ENCODE results near the gene ZNF865.
A peak's percentile ranks its signal among the peaks of the same experiment; 100 is the strongest.

Gene ZNF865

DNA sequence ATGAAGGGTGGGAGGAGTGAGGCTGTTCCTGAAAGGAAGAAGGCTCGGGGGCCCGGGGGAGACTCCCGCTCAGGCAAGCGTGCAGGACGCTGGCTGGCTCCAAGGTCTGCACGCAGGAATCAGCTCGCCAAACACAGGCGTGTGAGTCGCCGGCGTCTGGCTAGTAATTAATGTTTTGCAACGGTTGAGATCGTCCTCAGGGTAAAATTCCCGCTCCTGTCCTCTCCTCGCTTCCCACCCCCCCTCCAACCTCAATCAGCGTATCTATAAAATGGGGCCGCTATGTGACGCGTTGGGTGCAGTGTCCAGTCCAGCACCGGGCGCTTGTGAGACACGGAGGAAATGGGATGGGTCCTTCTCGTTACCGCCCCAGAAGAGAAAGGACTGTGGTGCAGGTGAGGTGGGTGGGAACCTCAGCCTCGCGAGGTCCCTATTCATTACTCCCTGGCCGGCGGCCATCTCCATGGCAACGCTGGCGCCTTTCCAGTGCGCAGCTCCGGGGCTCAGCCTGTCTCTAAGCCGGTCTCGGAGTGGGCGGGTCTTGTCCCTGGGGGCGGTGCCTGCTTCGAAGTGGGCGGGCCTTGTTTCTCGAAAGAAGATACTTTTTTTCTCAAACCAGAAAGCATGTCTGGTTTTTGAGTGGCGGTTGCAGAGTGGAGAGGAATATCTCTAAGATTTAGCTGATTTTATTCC is 18.3 kb upstream of the ZNF865 start:
- peak; percentile 96 for DNase-seq (ENCODE audit: low spot score)

DNA sequence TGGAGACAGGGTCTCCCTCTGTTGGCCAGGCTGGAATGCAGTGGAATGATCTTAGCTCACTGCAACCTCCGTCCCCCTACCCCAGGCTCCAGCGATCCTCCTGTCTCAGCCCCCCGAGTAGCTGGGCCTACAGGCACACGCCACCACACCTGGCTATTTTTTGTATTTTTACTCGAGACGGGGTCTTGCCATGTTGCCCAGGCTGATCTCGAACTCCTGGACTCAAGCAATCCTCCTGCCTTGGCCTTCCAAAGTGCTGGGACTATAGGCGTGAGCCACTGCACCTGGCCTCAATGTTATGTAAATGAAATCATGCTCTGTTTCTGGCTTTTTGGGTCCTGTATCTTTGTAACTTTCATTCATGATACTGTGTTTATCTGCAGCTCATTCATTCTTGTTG is 16.7 kb upstream of the ZNF865 start:
- DNase-seq (ENCODE audit: low spot score): no peak

DNA sequence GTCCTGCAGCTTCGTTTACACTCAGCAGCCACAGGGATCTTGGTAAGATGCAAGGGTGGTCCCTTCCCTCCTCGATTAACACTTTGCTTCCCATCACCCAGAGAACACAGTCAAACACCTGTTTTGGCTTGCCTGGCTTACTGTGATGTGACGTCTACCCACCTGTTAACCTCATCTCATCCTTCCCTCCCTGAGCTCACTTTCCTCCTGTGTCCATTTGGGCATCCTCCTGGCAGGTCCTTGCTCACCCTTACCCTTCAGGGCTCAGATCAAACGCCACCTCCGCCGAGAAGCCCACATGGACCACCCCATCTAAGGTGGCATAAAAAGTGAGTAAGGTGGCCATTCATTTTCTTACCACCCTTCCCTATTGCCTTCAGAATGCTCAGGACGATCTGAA is 15.3 kb upstream of the ZNF865 start:
- DNase-seq (ENCODE audit: low spot score): no peak

DNA sequence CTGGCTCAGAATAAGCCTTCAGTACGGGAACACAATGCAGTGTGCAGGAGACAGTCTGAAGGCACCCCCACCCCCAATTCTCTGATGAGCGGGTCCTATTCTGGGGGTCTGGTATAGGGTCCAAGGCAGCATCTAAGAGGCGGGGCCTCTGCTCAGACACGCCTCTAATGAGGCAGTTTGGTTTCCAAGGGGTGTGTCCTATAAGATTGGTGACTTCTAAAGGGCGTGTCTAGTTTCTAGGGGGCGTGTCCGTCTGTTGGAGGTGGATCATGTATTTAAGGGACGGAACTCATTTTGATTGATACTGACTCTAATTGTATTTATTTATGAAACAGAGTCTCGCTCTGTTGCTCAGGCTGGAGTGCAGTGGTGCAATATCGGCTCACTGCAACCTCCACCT is 14.8 kb upstream of the ZNF865 start:
- DNase-seq (ENCODE audit: low spot score): no peak

DNA sequence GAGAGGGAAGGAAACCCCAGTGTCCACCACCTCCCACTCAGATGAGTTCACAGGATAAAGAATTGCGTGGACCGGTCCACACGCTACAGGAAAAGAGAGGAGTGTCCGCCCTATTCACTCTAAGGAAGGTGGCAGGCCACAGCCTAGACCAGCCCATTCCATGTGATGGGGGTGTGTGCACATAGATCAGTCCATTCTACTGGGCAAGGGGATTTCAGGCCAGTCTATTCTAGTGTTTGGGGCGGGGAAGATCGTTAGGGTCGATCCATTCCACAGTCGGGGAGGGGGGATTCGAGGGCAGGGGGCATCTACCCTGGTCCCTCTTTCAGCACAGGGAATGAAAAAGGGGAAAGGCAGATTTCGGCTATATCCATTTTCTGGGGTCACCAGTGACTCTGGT is 13.9 kb upstream of the ZNF865 start:
- DNase-seq (ENCODE audit: low spot score): no peak

DNA sequence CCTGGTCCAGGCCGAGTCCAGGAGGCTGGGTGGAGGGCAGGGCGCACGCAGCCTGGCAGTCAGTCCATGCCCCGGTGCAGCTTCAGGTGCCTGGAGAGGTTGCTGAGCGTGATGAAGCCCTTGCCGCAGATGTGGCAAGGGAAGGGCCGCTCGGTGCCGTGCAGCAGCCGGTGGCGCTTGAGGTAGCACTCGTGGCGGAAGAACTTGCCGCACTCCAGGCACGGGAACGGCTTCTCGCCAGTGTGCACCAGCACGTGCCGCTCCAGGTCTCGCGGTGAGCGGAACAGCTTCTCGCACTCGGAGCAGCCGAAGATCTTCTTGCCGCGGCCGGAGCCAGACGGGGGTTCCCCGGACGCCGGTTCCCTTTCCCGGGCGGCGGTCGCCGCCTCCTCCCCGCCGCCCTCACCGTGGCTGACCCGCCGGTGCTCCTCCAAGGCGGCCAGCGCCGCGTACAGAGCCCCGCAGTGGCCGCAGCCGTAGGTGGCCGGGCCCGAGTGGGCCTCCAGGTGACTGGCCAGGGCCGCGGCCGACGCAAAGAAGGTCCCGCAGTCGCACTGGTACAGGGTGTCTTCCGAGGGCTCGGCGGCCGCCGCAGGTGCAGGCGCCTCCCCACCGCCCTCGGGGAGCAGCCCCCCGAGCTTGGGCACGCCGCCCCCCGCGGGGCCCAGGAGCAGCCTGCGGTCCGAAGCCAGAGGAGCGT is 12.9 kb upstream of the ZNF865 start:
- DNase-seq (ENCODE audit: low spot score): no peak

DNA sequence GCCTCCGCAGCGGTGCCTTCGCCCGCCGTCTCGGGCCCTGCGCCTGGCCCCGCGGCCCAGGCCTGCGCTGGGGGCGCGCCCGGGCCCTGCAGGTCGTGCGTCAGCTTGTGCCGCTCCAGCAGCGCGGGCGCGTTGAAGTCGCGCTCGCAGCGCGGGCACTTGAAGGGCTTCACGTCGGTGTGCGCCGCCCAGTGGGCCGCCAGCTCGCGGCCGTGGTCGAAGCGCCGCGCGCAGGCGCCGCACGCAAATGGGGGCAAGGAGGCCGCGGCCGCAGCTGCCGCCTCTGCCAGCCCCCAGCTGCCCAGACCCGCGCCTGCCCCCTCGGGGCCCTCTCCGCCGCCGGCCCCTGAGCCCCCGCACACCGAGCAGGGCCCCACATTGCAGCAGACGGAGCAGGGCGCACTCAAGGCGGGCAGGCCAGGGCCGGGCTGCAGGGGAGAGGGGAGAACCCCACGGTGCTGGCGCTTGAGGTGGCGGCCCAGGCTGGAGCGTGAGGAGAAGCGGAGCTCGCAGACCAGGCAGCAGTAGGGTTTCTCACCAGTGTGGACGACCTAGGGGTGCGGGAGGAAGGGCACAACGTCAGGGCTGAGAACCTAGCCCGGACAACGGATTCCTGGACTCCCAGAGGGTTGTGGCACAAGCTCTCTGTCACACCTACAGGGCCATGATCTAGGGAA is 12.2 kb upstream of the ZNF865 start:
- no peak for DNase-seq (ENCODE audit: low spot score)

DNA sequence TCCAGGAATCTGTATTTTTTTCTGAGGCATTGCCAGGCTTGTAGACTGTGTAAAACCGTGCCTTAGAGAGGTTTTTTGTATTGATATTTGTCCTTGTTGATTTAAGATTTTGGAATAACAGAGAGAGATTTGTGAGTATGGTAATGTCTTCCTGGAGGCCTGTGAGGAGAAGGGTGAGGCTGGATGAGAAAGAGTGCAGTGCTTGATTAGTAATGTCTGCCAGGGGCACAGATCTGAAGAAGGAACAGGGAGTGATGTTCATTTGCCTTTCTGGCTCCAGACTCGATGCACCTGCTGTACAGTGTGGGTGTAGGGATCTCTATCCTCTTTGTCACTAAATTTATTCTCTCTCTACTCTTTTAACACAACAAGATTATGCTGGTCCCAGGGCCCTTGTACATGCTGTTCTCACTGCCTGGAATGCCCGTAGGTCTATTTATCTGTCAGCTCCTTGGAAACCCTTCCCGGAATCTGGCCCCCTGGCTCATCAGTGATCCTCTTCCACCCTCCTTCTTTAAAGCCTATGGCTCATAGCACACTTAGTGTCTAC is 10.4 kb upstream of the ZNF865 start:
- no peak for DNase-seq (ENCODE audit: low spot score)

DNA sequence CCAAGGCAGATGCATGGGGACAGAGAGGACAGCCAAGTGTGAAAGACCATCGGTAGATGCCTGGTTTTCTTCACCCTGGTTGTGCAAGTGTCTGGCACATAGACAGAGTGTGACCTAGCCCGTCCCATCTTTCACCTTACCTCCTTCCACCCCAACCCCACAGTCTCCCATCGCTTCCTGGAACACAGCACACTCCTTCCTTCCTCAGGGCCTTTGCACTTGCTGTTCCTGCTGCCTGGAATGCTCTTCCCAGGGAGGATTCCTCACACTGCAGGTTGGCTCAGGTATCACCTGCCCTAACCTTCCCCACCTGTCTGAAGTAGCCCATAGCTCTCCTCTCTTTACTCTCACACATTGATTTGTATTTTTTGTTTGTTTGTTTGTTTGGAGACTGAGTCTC is 9.1 kb upstream of the ZNF865 start:
- DNase-seq (ENCODE audit: low spot score): no peak

DNA sequence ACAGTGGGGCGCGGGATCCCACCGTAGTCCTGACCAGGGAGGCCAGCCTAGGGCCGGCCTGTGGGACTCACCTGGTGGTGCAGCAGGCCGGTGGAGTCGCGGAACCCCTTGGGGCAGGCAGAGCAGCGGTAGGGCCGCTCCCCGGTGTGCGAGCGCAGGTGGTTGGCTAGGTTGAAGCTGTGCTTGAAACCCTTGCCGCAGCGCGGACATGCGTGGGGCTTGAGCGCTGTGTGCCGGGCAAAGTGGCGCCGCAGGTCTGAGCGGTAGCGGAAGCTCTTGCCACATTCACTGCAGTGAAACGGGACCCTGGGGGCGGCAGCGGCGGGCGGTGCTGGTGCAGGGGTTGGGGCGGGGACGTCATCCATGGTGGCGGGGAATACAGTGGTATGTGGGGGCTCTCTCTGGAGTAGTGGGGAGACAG is 7.9 kb upstream of the ZNF865 start:
- DNase-seq (ENCODE audit: low spot score): no peak

DNA sequence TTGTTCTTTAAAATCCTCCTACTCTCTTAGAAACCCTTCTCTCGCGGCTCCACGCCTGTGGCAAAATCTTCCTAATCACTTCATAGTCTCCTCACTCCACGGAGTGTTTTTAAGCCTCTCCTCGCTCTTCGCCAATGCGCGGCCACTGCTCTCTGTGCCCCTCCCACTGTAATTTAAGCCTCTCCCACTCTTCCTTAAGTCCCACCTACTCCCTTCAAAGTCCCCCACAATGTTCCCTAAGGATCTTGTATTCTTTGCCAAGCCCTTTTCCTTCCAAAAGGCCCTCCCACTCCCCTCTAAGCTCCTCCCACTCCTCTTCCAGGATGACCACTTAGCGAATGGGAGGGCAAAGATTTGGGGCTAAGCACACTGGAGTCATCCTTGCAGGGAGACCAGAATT is 7.4 kb upstream of the ZNF865 start:
- no peak for DNase-seq (ENCODE audit: low spot score)

DNA sequence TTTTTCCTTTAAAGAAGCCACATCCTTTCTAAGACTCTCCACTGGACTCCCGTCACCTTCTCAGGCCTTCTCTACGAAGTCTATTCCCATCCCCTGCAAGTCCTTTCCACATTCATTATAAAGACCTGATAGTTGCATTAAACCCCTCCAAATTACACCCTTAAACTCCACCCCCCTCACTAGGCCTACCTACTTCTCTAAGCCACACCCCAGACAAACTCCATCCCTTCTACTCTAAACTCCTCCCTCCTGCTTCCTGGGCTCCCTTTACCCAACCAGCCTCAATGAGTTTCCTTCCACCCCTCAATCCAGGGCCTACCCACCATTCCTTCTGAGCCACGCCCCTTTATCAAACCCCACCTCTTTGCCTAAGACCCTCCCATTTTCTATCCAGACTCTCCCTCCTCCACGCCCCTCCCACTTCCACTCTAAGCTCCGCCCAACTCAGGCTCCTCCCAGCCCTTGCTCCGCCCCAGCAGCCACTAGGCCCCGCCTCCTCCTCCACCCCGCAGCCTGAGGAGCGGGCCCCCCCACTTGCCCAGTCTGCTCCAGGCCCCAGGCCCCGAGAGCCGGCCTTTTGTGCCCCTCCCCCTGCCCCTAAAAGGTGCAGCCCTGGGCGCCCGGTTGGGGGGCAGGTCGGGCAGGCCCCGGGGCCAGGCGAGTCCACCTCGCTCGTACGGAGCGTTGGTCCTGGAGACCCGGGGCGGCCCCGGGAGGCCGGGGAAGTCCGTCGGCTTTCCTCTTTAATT is 6.6 kb upstream of the ZNF865 start:
- DNase-seq (ENCODE audit: low spot score): peak; percentile 93

DNA sequence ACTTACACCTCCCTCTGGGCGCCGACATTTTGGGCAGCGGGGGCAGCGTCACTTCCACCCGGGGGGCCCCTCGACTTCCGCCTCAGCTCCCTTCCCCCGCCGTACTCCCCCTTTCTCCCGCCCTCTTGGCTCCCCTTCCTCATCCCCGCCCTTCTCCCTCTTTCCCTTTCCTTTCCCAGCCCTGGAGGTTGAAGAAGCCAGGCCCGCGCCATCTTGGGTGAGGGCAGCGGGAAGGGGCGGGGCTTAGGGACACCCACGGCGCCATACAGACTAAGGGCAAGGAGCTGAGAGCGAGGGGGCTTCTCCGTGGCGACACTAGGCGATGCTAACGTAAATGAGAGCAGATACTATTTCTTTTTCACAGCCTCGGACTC is 6.0 kb upstream of the ZNF865 start, which contains the start of gene FIZ1:
TSS of gene FIZ1 (minus strand) at position 50 of the 374 bp plus-strand sequence. CDS start 1,652 bp downstream, outside the sequence.
- peak; percentile 94 for DNase-seq (ENCODE audit: low spot score)

DNA sequence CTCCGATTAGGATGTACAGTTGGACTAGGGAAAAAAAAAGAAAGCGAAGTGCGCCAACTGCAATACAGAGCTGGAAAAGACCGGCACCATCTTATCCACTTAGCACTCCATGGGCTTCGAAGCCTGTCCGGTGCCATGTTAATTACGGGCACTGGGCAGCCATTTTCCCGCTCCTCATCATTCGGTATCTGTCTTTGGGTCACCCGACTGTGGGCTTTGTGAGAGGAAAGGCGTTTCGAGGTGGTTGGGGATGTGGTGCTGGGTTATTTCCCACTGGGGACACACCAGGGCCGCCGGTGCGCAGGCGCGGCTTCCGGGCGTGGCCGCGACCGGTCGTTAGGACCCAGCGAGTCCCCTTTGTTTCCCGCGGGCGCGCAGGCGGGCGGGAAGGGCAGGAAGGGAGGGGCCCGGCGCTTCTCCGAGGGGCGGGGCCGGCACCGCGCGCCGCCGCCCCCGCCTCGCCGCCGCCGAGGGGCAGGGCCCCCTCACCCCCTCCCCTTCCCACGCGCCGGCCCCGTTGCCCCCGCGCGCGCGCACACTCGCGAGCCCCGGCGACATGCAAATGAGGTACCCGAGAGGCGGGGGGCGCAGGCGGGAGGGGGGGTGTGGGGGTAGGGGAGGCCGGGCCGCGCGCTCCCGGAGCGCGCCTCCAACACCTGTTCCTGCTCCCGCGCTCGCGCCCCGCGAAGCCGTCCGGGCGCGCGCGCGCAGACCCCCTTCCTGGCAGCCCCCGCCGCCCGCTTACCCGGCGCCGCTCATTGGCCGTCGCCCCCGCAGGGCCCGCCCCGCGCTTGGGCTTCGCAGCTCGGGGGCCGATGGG is 5.4 kb upstream of the ZNF865 start, which contains the start of gene ZNF524:
TSS of gene ZNF524 (plus strand) at position 447 of the 820 bp plus-strand sequence. CDS start 1,825 bp downstream, outside the sequence.
- DNase-seq (ENCODE audit: low spot score): peak; percentile 78

DNA sequence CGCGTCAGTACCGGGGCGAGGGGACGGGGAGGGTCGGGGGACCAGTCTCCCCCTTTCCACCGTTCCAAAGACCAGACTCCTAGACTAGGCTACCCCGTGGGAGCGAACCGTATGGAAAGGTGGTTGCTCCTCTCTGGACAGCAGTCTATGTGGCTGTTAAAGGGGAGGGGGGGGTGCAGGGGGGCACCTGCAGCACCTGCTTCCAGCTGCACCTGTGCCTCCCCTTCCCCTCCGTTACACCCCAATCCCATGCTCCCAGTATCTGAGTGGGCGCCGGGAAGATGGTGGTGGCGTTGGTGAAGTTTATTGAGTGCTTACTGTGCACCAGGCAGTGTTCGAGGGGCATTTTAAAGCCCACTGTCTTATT is 4.8 kb upstream of the ZNF865 start:
- DNase-seq (ENCODE audit: low spot score): no peak

DNA sequence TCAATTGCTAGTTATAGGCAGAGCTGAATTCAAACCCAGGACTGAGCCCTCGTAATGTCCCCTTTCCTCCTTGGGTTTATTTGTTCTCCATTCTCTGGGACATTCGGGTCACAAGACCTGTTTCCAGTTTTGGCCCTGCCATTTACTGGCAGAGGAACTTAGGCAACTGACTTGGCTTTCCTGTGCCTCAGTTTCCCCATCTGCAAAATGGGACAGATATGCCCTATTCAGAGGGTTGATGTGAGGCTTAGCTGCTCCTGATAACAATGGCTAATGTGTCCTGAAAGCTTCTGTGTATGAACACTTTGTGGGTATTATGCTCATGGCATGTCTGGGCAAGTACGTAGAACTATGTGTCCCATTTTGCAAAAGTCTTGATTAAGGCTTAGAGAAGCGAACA is 4.4 kb upstream of the ZNF865 start:
- DNase-seq (ENCODE audit: low spot score): no peak

DNA sequence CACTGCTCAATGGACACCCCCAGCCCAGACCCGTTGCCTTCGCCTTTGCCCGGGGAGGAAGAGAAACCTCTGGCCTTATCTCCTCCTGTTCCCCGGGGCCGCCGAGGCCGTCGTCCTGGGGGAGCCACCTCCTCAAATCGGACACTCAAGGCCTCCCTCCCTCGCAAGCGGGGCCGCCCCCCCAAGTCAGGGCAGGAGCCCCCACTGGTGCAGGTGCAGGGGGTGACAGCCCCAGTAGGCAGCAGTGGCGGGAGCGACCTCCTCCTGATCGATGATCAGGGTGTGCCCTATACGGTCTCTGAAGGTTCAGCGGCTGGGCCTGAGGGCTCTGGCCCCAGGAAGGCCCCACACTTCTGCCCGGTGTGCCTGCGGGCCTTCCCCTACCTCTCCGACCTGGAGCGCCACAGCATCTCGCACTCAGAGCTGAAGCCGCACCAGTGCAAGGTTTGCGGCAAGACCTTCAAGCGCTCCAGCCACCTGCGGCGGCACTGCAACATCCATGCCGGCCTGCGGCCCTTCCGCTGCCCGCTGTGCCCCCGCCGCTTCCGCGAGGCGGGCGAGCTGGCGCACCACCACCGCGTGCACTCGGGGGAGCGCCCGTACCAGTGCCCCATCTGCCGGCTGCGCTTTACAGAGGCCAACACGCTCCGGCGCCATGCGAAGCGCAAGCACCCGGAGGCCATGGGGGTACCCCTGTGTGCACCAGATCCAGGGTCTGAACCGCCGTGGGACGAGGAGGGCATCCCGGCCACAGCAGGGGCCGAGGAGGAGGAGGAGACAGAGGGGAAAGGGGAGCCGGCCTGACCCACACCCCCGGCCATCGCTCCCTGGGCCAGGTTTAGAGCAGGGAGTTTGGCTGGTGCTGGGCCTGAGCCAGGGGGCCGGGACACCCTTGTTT is 3.1 kb upstream of the ZNF865 start:
- DNase-seq (ENCODE audit: low spot score): no peak

DNA sequence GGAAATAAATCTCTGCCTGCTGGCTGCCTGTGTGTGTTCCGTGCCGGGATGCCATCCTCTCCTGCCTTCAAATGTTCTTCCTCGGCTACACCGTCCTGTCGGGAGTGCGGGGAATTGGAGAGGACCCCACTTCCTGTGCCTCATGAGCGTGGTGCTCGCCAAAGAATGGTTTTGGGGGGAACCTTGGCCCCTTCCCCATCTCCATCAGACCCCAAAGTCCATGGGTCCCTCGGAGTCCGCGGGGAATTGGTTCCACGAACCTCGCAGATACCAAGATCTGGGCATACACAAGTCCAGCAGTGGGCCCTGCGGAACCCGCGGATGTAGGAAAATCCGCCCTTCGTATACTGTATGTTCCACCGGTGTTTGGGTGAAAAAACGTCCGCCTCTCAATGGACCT is 2.3 kb upstream of the ZNF865 start:
- no peak for DNase-seq (ENCODE audit: low spot score)

DNA sequence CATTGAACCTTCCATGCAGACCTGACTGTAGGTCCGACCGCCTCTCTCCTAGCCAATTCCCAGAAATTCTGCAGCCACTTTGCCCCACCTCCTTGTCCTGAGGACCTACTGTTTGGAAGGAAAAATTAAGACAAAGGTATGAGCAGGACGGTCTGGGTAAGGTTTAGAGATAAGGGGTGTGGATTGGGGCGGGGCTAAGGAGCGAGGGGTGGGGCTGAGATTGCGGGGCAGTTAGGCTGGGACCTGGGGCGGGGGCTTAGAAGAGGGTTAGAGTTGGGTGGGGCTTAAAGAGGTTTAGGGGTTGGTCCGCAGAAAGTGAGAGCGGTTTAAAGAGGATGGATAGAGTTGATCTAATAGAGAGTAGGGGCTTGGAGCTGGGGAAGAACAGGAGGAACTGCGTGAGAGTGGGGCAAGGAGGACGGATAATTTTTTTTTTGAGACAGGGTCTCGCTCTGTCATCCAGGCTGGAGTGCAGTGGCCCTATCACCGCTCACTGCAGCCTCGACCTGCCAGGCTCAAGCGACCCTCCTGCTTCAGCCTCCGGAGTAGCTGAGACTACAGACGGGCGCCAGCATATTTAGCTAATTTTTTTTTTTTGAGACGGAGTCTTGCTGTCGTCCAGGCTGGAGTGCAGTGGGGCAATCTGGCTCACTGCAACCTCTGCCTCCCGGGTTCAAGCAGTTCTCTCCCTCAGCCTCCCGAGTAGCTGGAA is 1.7 kb upstream of the ZNF865 start:
- DNase-seq (ENCODE audit: low spot score): no peak
